DMS53 (cell line): Measurements from ENCODE around the gene AGO1.

Experiments used
- DNase-seq: peaks from one replicate; lab custom pipeline; 2025; lab: John Stamatoyannopoulos, UW

AGO1 gene

GRCh38 chr1:35882945-35883634 is at the start of gene AGO1:
Gene AGO1, plus strand, starts transcription at chr1:35883209. Its CDS starts 213 bp downstream, at chr1:35883422.
- peak; percentile 96 for DNase-seq

GRCh38 chr1:35833395-35833794 is 49.6 kb upstream of the AGO1 start:
- no peak for DNase-seq

GRCh38 chr1:35834218-35834617 is 48.8 kb upstream of the AGO1 start:
- DNase-seq = no peak

GRCh38 chr1:35835398-35835797 is 47.6 kb upstream of the AGO1 start:
- no peak for DNase-seq

GRCh38 chr1:35836734-35837133 is 46.3 kb upstream of the AGO1 start:
- DNase-seq = no peak

GRCh38 chr1:35838693-35839245 is 44.2 kb upstream of the AGO1 start:
- no peak for DNase-seq

- DNase-seq = no peak
These were observed 38.2 kb upstream of the AGO1 start for GRCh38 chr1:35844826-35845225.

GRCh38 chr1:35845766-35846165 is 37.2 kb upstream of the AGO1 start:
- no peak for DNase-seq

GRCh38 chr1:35847935-35848565 is 35.0 kb upstream of the AGO1 start:
- no peak for DNase-seq

GRCh38 chr1:35850051-35850450 is 33.0 kb upstream of the AGO1 start:
- no peak for DNase-seq

GRCh38 chr1:35850716-35851115 is 32.3 kb upstream of the AGO1 start:
- no peak for DNase-seq

GRCh38 chr1:35851132-35851869 is 31.7 kb upstream of the AGO1 start:
- no peak for DNase-seq

GRCh38 chr1:35852241-35852640 is 30.8 kb upstream of the AGO1 start:
- DNase-seq = no peak

- peak; percentile 50 for DNase-seq
These were observed 27.9 kb upstream of the AGO1 start for GRCh38 chr1:35854989-35855700.

GRCh38 chr1:35856964-35857363 is 26.0 kb upstream of the AGO1 start:
- no peak for DNase-seq

GRCh38 chr1:35857830-35858229 is 25.2 kb upstream of the AGO1 start:
- peak; percentile 27 for DNase-seq

GRCh38 chr1:35860696-35861095 is 22.3 kb upstream of the AGO1 start:
- no peak for DNase-seq

- DNase-seq = no peak
These were observed 19.9 kb upstream of the AGO1 start for GRCh38 chr1:35863136-35863535.

- DNase-seq = no peak
These were observed 19.0 kb upstream of the AGO1 start for GRCh38 chr1:35863881-35864625.

- DNase-seq = no peak
These were observed 18.2 kb upstream of the AGO1 start for GRCh38 chr1:35864813-35865212.

- DNase-seq = no peak
These were observed 16.0 kb upstream of the AGO1 start for GRCh38 chr1:35866991-35867390.
